GM18511 (cell line): Measurements from ENCODE around the gene OR11A1.

Source experiments
- ATAC-seq: cut with Tn5 transposase; IDR thresholded peaks from one replicate; pipeline ENCODE4 v1.9.1; 2021; ENCODE audit warnings: mild to moderate bottlenecking, moderate library complexity; ENCODE audit not compliant: unreplicated experiment

Gene OR11A1

GRCh38 chr6:29399525-29399924 is 57.3 kb downstream of the OR11A1 start:
- ATAC-seq = no peak

- ATAC-seq = no peak
Observed at GRCh38 chr6:29395331-29395730, 61.5 kb downstream of the OR11A1 start, which contains the start of gene OR12D2. Gene OR12D2 (plus strand): TSS chr6:29395631. CDS start chr6:29396700, 1,069 bp downstream.

DNA sequence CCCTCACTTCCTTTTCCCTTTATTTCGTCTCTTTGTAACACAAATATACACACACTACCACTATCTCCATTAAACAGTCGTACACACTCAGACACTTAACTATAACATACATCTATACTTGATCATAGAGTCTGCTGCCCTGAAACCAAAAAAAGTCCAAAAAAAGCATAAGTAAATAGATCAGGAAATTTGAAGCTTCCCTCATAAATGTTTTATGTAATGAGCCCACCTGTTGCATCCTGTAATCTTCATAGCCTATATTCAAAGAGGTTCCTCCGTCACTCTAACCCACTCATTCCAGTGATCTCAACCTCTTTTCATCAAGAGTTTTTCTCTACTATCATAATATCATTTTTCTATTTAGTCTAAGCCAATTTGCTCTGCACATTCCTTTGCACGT is 68.3 kb downstream of the OR11A1 start:
- ATAC-seq = no peak

DNA sequence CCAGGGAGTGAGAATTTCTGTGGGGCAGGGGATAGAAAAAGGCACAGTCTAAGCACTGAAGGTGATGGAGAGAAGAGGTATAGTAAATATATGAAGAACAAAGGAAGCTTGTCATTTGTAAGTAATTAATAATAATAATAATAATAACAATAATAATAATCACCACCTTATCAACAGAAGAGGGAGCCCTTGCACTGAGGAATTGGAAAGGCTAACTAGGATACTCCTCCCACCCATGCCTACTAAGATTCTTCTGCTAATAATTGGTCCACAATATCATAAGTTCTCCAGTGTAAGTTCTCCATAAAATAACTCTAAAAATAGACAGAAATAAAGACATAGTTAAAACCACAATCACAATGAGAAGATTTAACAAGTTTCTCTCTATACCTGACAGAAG is 80.9 kb downstream of the OR11A1 start:
- no peak for ATAC-seq
